ENCODE data around the gene ALG8. TPM values are rescaled to one million over a fixed set of nuclear protein-coding genes. Genes with fewer than 3 reads are reported as not detected.
"Not testable (repeated sequence)": the region's sequence is repeated elsewhere in the genome, so short reads cannot be mapped to it uniquely, and the experiment has no call there.

Gene ALG8
- total and polyA plus RNA-seq, 2 experiments from 2014 or later = 94.3 to 130 TPM

- TF ChIP-seq ZNF462 (CRISPR knock-in tag; IDR thresholded peaks at IDR 0.05) = no peak
- TF ChIP-seq ZNF331 (CRISPR knock-in tag; IDR thresholded peaks at IDR 0.05; ENCODE audit: low read depth) = no peak
- no peak for TF ChIP-seq EZH2phosphoT487 (IDR thresholded peaks at IDR 0.05; ENCODE audit: unreplicated experiment)
These were observed 78.9 kb downstream of the ALG8 start (continued) for GRCh38 chr11:78060533-78060932.

- not testable (repeated sequence) for H3K4me3 Mint-ChIP-seq; H4K20me1 ChIP-seq (replicated peaks; ENCODE audit: insufficient read depth); H3K4me3 ChIP-seq; ATAC-seq; H3K27me3 ChIP-seq (ENCODE audit: insufficient read depth); H3F3A ChIP-seq (replicated peaks; ENCODE audit: low read depth); H3K9me3 Mint-ChIP-seq; H3K9me2 ChIP-seq (ENCODE audit: insufficient read depth); H3K36me3 ChIP-seq (ENCODE audit: insufficient read depth); H3K4me1 ChIP-seq (ENCODE audit: insufficient read depth); H3K79me2 ChIP-seq (replicated peaks; ENCODE audit: insufficient read depth); H3K4me1 Mint-ChIP-seq; DNase-seq (ENCODE audit: low spot score); H3K27me3 Mint-ChIP-seq (ENCODE audit: insufficient read depth, low read depth, poor library complexity); H2AFZ ChIP-seq; H3K4me2 ChIP-seq; H3K36me3 Mint-ChIP-seq (ENCODE audit: low read depth); H3K27ac ChIP-seq (ENCODE audit: low read depth); H3K27ac Mint-ChIP-seq
These were observed 79.6 kb downstream of the ALG8 start for GRCh38 chr11:78059749-78060328.

GRCh38 chr11:78057462-78058055 is 81.9 kb downstream of the ALG8 start:
- H3K4me1 ChIP-seq (ENCODE audit: insufficient read depth) = no peaks in the 10 kb centered on the region
- no peaks in the 10 kb centered on the region for H4K20me1 ChIP-seq (replicated peaks; ENCODE audit: insufficient read depth)
- Mint-ChIP-seq H3K9me3 (no peaks in the 10 kb centered on the region), H3K36me3 (ENCODE audit: low read depth) (no peaks in the 10 kb centered on the region), H3K27me3 (ENCODE audit: insufficient read depth, low read depth, poor library complexity) (peaks cover 2% of the 10 kb centered on the region), H3K27ac (no peak overlapping the region), H3K4me3 (no peak overlapping the region), H3K4me1 (no peaks in the 10 kb centered on the region)
- no peak overlapping the region for H3K27ac ChIP-seq (ENCODE audit: low read depth)
- DNase-seq (ENCODE audit: low spot score) (no peak), ATAC-seq (no peak)
- H3K9me2 ChIP-seq (ENCODE audit: insufficient read depth) = no peaks in the 10 kb centered on the region
- no peaks in the 10 kb centered on the region for H3K36me3 ChIP-seq (ENCODE audit: insufficient read depth)
- H2AFZ ChIP-seq = no peak overlapping the region
- no peaks in the 10 kb centered on the region for H3K79me2 ChIP-seq (replicated peaks; ENCODE audit: insufficient read depth)
- no peaks in the 10 kb centered on the region for H3K27me3 ChIP-seq (ENCODE audit: insufficient read depth)
- H3K4me3 ChIP-seq = no peak overlapping the region
- no peaks in the 10 kb centered on the region for H3F3A ChIP-seq (replicated peaks; ENCODE audit: low read depth)
- H3K4me2 ChIP-seq = no peak overlapping the region
- no peak for TF ChIP-seq ZNF114 (CRISPR knock-in tag; IDR thresholded peaks at IDR 0.05)
- TF ChIP-seq ZNF331 (CRISPR knock-in tag; IDR thresholded peaks at IDR 0.05; ENCODE audit: low read depth) = no peak
- no peak for TF ChIP-seq STAT1 (IDR thresholded peaks at IDR 0.05; ENCODE audit: unreplicated experiment)
- TF ChIP-seq JUNB (IDR thresholded peaks at IDR 0.05; ENCODE audit: unreplicated experiment) = no peak
- no peak for TF ChIP-seq EZH2phosphoT487 (IDR thresholded peaks at IDR 0.05; ENCODE audit: unreplicated experiment)
- TF ChIP-seq, protein P1, sequence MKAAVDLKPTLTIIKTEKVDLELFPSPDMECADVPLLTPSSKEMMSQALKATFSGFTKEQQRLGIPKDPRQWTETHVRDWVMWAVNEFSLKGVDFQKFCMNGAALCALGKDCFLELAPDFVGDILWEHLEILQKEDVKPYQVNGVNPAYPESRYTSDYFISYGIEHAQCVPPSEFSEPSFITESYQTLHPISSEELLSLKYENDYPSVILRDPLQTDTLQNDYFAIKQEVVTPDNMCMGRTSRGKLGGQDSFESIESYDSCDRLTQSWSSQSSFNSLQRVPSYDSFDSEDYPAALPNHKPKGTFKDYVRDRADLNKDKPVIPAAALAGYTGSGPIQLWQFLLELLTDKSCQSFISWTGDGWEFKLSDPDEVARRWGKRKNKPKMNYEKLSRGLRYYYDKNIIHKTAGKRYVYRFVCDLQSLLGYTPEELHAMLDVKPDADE (IDR thresholded peaks at IDR 0.05) = no peak
- TF ChIP-seq EZH2 (IDR thresholded peaks at IDR 0.05; ENCODE audit: low read depth, unreplicated experiment) = no peak

All from GM23338 (cell line).